Fibroblast of lung (primary cell): ENCODE measurements around the gene TMEM135.

Experiments used
- CTCF ChIP-seq, 2 donors: IDR thresholded peaks in 1 of 2; conservative IDR thresholded peaks in 1 of 2; 1 replicate in 1 of 2; 2 replicates in 1 of 2; pipeline ENCODE4 v1.5.1; 2011 to 2012; ENCODE audit warnings: low read length in 2 of 2, control low read depth in 1 of 2, inconsistent platforms in 1 of 2, low read depth in 1 of 2, mild to moderate bottlenecking in 1 of 2
- EZH2 ChIP-seq: IDR thresholded peaks from 2 replicates; pipeline ENCODE4 v1.5.1; 2012; ENCODE audit warnings: low read length, control low read depth, mild to moderate bottlenecking; ENCODE audit errors: missing control alignments

- no peak for TF ChIP-seq CTCF (conservative IDR thresholded peaks at IDR 0.05 in 1 of 2, IDR thresholded peaks at IDR 0.05 in 1 of 2; ENCODE audit: low read depth in 1 of 2, low read length in 2 of 2)
- TF ChIP-seq EZH2, result no peak
Observed at GRCh38 chr11:87035976-87036583, 1.7 kb upstream of the TMEM135 start.
